SU-DHL-6 (cell line): ENCODE results near the gene CNOT4.

Experiments
- EZH2phosphoT487 ChIP-seq: fragments of 200-600 bp; sonication (generic), shearing (Covaris generic); conservative IDR thresholded peaks from 2 replicates; pipeline ENCODE4 v1.6.1; 2018; ENCODE audit warnings: mild to moderate bottlenecking, antibody characterized with exemption, low read length, moderate library complexity, mixed read lengths
- TF ChIP-seq, protein P1 (sequence below): fragments of 200-600 bp; sonication (generic); IDR thresholded peaks from one replicate; pipeline ENCODE4 v1.5.1; 2017; ENCODE audit warnings: antibody characterized with exemption, mild to moderate bottlenecking, low read length, moderate library complexity; ENCODE audit not compliant: insufficient read depth, poor library complexity, severe bottlenecking

DNA sequence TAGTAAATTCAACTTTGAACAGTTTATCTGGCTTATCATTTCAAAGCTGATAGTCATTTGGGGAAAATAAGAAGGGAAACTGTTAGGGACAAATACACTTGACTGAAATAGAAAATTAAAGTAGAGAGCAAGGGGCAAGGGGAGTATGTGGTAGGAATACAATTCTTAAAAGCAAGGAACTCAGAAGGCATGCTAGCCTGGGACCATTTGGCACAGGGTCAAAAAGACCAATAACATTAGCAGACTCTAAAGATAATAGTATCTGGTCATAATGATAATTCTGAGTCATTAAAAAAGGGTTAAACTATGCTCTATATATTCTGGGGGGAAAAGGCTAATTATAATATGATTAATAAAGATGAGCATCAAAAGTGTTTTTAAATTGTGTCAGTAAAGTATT, 112.2 kb downstream of the CNOT4 start:
- TF ChIP-seq, protein P1, sequence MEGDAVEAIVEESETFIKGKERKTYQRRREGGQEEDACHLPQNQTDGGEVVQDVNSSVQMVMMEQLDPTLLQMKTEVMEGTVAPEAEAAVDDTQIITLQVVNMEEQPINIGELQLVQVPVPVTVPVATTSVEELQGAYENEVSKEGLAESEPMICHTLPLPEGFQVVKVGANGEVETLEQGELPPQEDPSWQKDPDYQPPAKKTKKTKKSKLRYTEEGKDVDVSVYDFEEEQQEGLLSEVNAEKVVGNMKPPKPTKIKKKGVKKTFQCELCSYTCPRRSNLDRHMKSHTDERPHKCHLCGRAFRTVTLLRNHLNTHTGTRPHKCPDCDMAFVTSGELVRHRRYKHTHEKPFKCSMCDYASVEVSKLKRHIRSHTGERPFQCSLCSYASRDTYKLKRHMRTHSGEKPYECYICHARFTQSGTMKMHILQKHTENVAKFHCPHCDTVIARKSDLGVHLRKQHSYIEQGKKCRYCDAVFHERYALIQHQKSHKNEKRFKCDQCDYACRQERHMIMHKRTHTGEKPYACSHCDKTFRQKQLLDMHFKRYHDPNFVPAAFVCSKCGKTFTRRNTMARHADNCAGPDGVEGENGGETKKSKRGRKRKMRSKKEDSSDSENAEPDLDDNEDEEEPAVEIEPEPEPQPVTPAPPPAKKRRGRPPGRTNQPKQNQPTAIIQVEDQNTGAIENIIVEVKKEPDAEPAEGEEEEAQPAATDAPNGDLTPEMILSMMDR, result no peak
- TF ChIP-seq EZH2phosphoT487, result no peak
